HG03571 (cell line): ENCODE data around the gene MYH11.
"Not testable (repeated sequence)": the region's sequence is repeated elsewhere in the genome, so short reads cannot be mapped to it uniquely, and the experiment has no call there.

Source experiments
- ATAC-seq: cut with Tn5 transposase; IDR thresholded peaks from one replicate; pipeline ENCODE4 v1.9.1; 2021; ENCODE audit not compliant: unreplicated experiment

The MYH11 gene

DNA sequence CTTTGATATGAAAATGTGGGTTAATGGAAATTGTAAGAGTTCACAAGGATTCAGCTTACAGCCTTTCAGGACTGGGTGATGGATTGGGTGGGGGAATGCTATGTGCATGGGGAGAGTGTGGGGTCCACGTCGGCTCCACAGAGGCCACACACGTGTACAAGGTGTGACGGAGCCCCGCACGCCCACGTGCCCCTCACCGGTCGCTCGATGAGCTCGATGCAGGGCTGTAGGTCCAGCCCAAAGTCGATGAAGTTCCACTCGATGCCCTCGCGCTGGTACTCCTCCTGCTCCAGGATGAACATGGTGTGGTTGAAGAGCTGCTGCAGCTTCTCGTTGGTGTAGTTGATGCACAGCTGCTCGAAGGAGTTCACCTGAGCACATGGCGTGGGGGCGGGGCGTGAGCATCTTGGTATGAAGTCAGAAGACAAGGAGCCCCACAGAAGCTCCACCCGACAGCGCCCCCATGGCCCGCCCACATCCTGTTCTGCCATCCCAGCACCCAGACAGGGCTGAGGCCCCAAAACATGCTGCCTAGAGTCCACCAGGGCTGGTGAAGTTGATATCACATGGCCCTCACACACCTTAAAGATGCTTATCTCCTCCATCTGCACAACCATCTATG lies 99.1 kb downstream of the MYH11 start:
- no peak for ATAC-seq

DNA sequence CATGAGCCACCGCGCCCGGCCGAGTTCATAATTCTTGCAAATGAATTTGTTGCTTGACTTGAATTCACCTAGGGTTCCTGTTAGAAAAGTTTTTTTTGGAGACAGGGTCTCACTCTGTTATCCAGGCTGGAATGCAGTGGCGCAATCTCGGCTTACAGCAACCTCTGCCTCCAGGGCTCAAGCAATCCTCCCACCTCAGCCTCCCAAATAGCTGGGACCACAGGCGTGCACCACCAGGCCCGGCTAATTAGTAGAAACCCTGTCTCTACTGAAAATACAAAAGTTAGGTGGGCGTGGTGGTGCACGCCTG lies 99.8 kb downstream of the MYH11 start:
- ATAC-seq = no peak

DNA sequence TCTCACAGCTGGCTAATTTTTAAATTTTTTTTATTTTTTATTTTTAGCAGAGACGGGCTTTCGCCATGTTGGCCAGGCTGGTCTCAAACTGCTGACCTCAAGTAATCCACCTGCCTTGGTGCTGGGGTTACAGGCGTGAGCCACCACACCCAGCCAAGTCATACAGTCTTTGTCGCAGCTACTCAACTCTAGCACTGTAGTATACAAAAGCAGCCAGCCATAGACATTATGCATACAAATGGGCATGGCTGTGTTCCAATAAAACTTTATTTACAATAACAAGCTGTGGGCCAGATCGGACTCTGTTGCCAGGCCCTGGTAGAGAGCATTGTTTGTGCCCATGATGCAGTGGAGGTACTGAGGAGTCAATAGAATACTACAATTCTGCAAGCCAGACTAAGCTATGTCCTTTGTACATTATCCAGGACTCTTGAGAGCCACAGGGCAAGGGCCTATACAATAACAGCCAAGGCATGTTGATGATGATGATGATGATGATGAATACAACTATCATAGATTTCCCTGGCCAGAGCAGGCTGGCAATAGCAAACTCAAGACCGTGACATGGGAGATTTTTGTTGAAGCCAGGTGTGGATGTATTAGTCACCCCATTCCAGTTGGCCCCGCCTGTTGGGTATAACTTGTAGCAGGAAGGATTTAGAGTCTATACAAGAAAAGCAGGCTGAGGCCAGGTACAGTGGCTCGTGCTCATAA lies 101.8 kb downstream of the MYH11 start:
- no peak for ATAC-seq

DNA sequence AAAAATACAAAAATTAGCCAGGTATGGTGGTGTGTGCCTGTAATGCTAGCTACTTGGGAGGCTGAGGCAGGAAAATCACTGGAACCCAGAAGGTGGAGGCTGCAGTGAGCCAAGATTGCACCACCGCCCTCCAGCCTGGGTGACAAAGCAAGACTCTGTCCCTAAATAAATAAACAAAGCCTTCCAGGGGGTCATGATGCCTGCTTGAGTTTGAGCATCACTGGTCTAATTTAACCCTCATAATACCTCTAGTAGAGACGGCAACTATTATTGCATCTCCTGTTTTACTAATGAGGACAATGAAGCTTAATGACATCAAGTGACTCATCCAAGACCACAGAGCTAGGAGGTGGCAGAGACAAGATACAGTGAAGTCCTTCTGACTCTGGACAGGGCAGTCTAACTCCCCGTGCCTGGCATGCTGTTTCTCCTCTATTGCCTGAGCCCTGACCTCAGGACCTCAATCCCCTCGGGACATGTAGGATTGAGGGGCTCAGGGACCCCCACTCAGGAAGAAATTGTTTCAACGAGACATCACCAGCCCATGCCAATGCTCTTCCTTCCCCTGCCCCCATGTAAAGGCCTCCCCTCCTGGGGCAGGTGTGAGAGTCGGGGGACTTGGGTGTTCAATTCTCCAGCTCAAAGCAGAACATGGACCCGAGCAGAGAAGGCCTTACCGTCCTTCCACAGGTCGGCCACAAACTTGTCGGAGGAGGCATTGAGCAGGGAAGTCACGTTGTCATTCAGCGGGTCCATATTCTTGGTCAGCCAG lies 103.9 kb downstream of the MYH11 start:
- ATAC-seq = no peak

DNA sequence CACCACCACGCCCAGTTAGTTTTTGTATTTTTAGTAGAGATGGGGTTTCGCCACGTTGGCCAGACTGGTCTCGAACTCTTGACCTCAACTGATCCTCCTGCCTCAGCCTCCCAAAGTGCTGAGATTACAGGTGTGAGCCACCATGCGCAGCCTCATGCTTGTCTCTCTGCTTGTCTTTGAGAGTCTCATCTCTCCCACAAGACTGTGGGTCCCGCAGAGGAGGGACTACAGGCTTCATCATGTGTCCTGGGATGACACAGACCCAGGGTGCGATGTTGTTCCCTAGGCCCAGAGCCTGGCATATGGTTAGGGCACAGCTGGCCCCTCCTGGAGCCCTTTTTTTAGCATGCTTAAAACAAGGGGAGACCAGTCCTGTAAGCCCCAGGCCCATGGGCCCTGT lies 104.9 kb downstream of the MYH11 start:
- ATAC-seq = no peak

DNA sequence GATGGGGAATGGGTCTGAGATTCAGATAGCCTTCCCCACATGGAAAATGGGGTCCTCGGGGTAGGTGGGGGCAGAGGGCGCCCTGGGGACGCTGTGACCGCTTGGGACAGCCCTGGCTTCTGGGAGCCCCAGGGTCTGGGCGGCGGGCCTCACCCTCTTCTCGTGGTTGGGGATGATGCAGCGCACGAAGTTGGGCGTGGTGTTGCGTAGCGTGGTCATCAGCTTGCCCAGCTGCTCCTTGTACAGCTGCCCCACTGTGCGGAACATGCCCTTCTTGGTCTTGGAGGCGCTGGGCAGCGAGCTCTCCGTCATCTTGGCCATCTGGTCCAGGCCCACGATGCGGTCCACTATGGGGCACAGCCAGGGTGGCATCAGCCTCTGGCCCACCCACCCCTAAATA lies 106.8 kb downstream of the MYH11 start:
- ATAC-seq = no peak

DNA sequence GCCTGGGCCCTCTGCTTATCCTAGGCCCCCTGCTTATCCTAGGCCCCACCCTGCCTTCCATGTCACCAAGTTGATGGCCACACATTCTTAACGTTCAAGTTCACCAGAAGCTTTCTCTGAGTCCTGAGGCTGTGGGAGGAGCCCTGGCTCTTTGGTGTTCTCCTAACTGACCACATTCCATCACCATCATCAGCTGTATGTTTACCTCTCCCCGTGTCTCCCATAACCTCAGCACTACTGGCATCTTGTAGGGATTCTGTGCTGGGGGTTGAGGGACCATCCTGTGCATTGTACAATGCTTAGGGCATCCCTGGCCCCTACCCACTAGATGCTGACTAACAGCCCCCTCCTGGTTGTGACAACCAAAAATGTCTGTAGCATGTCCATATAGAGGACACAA lies 107.5 kb downstream of the MYH11 start:
- no peak for ATAC-seq

DNA sequence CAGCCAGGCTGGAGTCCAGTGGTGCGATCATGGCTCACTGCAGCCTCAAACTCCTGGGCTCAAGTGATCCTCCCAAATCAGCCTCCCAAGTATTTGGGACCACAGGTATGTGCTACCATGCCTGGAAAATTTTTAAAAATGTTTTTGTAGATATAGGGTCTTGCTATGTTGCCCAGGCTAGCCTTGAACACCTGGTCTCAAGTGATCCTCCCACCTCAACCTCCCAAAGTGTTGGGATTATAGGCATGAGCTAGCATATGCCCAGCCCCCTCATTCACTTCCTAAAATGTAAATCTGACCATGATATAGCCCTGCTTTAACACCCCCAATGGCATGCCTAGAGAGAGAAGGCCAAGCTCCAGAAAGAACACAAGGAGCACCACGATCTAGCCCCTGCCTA lies 108.2 kb downstream of the MYH11 start:
- ATAC-seq = no peak

DNA sequence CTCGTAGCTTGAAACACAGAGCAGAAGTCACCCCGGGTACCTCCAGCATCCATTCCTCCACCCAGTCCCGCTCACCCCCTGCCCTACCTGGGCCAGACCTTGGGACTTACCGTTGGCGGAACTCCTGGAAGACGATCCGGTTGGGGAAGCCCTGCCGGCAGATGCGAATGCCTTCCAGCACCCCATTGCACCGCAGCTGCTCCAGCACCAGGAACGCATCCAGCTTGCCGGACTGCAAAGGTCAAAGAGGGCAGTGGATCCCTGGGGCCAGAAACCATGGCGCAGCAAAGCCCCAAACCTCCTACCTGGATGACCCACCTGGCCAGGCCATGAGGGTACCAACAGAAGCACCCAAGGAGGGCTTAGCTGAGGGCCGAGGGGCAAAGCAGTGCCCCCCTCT lies 108.9 kb downstream of the MYH11 start:
- ATAC-seq = no peak

DNA sequence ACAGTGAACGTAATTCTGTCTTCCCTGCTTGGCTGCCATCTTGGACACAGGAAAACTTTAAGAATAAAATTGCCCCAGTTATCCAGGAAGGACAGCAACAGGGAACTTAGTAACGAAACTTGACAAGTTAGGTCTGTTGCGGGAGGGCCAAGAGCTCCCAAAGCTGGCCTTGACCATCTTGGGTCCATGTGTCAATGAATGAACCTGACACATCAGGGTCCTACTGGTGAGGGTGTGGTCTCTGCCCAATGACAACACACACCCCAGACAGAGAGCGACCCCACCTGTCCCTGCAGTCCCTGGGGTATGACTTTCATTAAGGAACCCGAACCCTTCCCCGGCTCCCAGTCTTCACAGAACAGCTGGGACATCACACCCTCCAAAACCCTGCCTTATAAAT lies 110.5 kb downstream of the MYH11 start:
- no peak for ATAC-seq

DNA sequence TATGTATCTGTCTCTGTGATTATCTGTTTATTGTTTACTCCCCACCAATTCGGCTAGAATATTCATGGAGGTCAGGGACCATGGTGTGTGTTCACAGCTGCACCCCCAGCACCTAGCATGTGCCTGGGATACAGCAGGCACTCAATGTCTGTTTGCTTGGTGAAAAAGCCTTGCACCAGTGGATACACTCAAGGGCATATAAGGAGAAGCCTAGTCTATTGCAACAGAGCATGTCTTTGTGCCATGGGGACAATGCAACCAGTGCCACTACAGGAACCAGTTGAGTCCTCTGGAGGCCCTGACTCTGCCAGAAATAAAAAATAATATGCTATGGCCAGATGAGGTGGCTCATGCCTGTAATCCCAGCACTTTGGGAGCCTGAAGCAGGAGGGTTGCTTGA lies 113.2 kb downstream of the MYH11 start:
- ATAC-seq = no peak

DNA sequence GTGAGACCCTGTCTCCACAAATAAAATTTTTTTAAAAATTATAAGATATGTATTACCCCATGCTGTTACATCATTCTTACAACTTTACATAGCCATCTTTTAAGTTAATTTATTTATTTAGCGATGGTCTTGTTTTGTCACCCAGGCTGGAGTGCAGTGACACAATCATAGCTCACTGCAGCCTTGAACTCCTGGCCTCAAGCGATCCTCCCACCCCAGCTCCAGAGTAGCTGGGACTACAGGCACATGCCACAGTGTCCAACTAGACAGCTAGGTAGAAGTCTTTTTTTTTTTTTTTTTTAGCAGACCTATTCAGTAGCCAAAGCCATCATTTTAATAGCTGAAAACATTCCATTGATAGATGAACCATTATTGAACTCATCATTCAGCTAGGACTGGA lies 114.1 kb downstream of the MYH11 start:
- ATAC-seq = no peak

DNA sequence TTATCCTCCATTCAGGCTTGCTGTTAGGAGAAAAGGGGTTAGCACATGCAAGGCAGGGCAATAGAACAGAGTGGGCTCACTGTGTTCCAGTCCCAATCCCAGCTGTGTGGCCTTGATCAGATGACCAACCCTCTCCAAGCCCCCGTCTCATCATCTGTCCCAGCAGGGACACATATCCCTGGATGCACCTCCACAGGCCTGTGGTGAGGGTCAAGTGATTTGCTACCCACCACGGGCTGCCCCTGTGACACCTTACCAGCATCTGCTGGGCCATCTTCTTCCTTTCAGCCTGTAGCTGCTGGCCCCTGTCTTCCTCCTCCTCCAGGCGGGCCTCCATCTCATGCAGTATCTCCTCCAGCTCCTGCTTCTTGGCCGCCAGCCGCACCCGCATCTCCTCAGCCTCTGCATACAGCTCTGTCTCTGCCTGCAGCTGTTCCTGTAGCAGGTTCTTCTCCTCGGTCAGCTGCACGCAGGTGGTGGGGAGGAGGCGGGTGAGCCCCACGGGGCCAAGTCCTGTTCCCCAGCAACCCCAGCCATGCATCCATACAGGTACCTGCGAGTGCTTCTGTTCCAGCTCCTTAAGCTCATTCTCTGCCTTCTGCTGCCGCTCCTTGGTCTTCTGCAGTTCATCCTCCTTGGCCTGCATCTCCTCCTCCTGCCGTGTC lies 115.5 kb downstream of the MYH11 start:
- ATAC-seq = no peak

DNA sequence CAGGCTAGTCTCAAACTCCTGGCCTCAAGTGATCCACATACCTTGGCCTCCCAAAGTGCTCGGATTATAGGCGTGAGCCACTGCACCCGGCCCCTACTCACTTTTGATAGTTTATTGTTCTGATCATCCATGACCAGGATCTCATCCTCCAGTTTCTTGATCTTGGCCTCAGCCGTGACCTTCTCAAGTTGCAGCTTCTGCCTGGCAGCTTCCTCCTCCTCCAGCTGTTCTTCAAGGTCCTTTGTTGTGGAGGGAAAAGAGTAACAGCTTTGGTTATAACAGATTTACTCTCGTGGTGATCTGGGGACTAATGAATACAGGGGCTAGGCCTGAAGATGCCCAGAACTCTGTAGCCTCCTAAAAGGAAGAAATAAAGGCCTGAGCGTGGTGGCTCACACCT lies 116.9 kb downstream of the MYH11 start:
- ATAC-seq = no peak

DNA sequence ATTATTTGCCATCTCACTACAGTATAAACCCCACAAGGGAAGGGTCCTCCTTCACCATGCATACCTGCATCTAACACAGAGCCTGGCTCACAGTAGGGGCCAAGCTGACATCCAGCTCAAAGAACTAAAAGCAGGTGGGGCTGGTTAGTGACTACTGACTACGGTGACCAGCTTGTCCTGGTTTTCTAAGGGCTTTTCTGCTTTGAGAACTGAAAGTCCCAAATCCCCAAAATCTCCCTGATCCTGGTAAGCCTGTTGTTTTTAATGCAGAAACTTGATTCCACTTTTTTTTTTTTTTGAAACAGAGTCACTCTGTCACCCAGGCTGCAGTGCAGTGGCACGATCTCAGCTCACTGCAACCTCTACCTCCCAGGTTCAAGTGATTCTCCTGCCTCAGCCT lies 117.4 kb downstream of the MYH11 start:
- no peak for ATAC-seq

DNA sequence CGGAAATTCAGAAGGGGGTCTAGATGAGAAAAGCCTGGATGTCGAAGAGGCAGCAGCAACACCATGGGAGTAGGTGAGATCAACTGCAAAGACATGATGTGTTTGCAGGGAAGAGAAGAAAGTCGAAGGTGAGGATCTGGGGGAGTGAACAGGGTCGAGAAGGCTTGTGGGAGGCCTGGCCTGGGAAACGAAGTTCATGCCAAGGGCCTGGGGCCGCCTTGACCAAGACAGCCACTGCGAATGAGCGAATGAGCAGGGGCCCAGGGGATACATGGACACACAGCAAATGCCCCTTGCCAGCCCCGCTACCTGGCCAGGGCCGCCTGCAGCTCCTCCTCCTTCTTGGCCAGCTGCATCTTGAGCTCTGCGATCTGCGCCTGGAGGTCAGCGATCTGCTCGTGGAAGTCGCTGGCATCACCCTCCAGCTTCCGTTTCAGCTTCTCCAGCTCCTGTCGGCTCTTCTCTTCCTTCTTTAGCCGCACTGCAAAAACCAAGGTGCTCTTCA lies 119.6 kb downstream of the MYH11 start:
- no peak for ATAC-seq

DNA sequence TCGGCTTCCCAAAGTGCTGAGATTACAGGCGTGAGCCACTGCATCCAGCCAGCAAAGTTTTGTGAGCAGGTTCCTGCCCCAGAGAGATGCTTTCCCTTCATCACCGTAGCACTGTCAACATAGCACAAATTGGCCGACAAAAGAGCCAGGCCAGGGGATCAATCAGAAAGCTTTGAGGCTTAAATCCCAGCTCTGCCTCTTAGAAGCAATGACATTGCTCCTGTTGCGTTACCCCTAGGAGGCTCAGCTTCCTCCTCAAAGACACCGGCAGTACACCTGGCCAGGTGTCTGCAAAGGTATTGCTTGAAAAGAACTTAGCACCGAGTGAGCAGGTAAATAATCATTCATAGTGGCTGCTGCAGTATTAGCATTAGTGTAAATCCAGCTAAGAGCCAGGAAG lies 120.3 kb downstream of the MYH11 start:
- ATAC-seq = no peak

DNA sequence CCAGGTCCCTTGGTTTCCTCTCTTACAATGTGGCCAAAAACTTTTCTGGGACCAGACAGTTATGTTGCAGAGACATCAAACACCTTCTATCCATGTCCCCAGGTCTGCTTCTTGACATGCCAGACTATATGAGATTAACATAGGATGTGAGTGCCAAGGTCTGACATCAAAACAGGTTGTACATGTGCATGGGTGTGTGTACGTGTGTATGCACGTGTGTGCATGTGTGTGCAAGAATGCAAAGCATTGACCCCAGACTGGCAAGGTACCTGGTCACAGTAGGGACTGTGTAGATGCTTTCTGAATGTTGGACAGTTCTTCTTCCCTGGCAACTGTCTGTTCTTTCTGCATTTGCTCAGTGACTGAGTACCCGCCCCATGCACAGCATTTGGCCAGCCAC lies 121.2 kb downstream of the MYH11 start:
- ATAC-seq = no peak

DNA sequence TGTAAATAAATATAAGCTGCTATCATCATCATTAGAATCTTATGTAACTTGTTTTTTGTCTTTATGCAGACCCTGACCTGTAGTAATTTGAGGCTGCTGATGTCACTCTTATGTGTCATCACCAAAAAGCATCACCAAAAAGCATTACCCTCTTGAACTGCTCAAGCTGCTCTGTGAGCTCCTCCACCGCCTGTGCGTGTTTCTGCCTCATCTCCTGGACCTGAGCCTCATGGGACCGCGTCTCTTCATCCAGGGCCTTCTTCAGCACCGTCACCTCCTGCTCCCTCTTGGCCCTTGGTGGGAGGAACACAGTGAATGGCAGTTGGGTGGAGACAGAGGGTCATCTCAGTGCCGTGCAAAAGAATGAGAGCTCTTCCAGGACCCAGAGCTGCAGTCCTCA lies 124.4 kb downstream of the MYH11 start:
- no peak for ATAC-seq

DNA sequence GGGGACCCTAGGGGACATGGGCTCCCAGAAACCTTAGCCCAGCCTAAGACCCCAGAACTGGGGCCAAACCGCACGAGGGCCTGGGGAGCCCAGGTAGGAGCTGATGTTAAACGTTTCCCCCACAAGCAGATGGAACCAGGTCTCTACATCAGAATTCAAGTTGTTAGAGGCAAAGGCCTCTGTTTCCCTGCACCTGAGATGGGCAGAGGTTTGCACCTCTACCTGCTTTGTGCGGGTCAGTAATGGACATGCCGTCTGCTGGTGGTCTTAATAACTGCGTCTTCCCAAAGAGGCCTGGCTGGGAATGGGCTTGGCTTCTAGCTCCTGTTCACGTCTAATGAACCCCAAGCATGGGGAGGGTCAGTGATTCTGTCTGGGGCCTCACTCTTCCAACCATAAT lies 127.7 kb downstream of the MYH11 start:
- ATAC-seq = no peak

DNA sequence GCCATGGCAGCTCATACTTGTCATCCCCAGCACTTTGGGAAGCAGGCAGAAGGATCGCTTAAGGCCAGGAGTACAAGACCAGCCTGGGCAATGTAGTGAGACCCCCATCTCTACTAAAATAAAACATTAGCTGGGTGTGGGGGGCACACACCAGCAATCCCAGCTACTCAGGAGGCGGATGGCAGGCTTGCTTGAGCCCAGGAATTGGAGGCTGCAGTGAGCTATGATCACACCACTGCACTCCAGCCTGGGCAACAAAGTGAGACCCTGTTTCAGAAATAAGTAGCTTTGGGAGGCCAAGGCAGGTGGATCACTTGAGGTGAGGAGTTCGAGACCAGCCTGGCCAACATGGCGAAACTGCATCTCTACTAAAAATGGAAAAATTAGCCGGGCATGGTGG lies 129.1 kb downstream of the MYH11 start:
- not testable (repeated sequence) for ATAC-seq

DNA sequence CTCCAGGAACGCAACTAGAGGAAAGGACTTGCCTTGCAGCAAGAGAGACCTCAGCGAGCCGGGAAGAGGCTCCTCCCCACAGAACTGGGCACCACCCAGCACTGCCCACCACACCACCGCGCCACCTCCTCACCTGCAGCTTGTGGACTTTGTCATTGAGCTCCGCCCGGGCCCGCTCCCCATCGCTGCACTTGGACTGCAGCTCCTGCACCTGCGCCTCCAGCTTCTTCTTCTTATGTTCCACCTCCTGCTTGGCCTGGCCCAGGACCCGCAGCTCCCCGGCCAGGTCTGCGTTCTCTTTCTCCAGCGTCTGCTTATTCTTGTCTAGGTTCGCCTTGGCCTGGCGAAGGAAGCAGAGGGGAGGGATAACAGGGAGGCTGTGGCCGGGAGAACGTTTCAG lies 130.1 kb downstream of the MYH11 start:
- no peak for ATAC-seq
